HepG2 (cell line): ENCODE results near the gene DCUN1D3. TPM values are rescaled to one million over a fixed set of nuclear protein-coding genes. Genes with fewer than 3 reads are reported as not detected.
"Not testable (repeated sequence)": the region's sequence is repeated elsewhere in the genome, so short reads cannot be mapped to it uniquely, and the experiment has no call there.

Experiments
- ATAC-seq: fragments of 200-7000 bp; cut with Tn5 transposase; 3 replicates; pipeline ENCODE4 v1.9.1; 2020; ENCODE audit warnings: mild to moderate bottlenecking, moderate library complexity
- BruUV-seq: library from RNA; stranded (reverse); fragments of 400-500 nt; replicated peaks from 2 replicates; lab custom pipeline; 2021; lab: Mats Ljungman, UMichigan
- CTCF ChIA-PET: fragments of 300-600 bp; formaldehyde crosslinking; extraction: SDS; loops from one replicate; lab custom pipeline; 2021; ENCODE audit warnings: low total read pairs, inconsistent platforms, low intra/inter-chr PET ratio; lab: Yijun Ruan, JAX
- POLR2A ChIA-PET: fragments of 350-600 bp; sonication (Branson Sonifier 250); formaldehyde crosslinking; loops from one replicate; lab custom pipeline; 2020; ENCODE audit warnings: antibody characterized with exemption, inconsistent platforms; lab: Yijun Ruan, JAX
- DNase-seq: peaks from one replicate; pipeline ENCODE4 v3.0.0-alpha.2; 2015; ENCODE audit warnings: low spot score
- FAIRE-seq: peaks from 3 replicates; lab custom pipeline; 2011; peaks lifted over from hg19 to GRCh38; lab: Jason Lieb, UNC
- H2AFZ ChIP-seq: one replicate; pipeline ENCODE4 v1.6.1; 2011; ENCODE audit warnings: low read length, inconsistent platforms
- H3K27ac ChIP-seq: fragments of 300-600 bp; 3 replicates; pipeline ENCODE4 v1.8.0; 2011; ENCODE audit warnings: mixed run types, mild to moderate bottlenecking, mixed read lengths, low read length, inconsistent platforms; ENCODE audit not compliant: insufficient read depth; ENCODE audit errors: extremely low read length
- H3K27me3 ChIP-seq, 2 experiments: fragments of 200-600 bp in 1 of 2; 2 replicates in 1 of 2; 3 replicates in 1 of 2; pipeline versions ENCODE4 v1.6.0 to v1.8.0; 2011; ENCODE audit warnings: low read length in 2 of 2, mild to moderate bottlenecking in 2 of 2, moderate library complexity in 2 of 2, inconsistent platforms in 1 of 2; ENCODE audit not compliant: insufficient read depth in 2 of 2, control insufficient read depth in 1 of 2
- H3K36me3 ChIP-seq, 2 experiments: fragments of 200-600 bp in 1 of 2; replicated peaks in 1 of 2; 2 replicates in 1 of 2; 3 replicates in 1 of 2; pipeline versions ENCODE4 v1.5.1 to v1.8.0; 2011; ENCODE audit warnings: low read length in 2 of 2, inconsistent platforms in 1 of 2; ENCODE audit not compliant: insufficient read depth in 2 of 2, control insufficient read depth in 1 of 2
- H3K4me1 ChIP-seq: 2 replicates; pipeline ENCODE4 v1.5.1; 2012; ENCODE audit warnings: low read length, inconsistent platforms; ENCODE audit not compliant: insufficient read depth
- H3K4me2 ChIP-seq: 2 replicates; pipeline ENCODE4 v1.6.0; 2011; ENCODE audit warnings: low read depth, low read length, inconsistent platforms
- H3K4me3 ChIP-seq, 3 experiments: fragments of 200-600 bp in 1 of 3; sonication (generic), shearing (Covaris generic) in 1 of 3; replicated peaks in 1 of 3; 2 replicates each; pipeline ENCODE4 v1.5.1; 2011 to 2016; ENCODE audit warnings: low read length in 3 of 3, inconsistent platforms in 2 of 3, low read depth in 2 of 3, mild to moderate bottlenecking in 2 of 3, control low read depth in 1 of 3, mixed read lengths in 1 of 3; ENCODE audit not compliant: insufficient read depth in 1 of 3
- H3K79me2 ChIP-seq: one replicate; pipeline ENCODE4 v1.6.1; 2011; ENCODE audit warnings: low read length, inconsistent platforms; ENCODE audit not compliant: insufficient read depth
- H3K9ac ChIP-seq: 2 replicates; pipeline ENCODE4 v1.6.0; 2011; ENCODE audit warnings: mild to moderate bottlenecking, low read depth, low read length, inconsistent platforms; ENCODE audit not compliant: insufficient read depth
- H3K9me3 ChIP-seq: 2 replicates; pipeline ENCODE4 v1.5.1; 2012; ENCODE audit warnings: mild to moderate bottlenecking, low read length
- H4K20me1 ChIP-seq: 2 replicates; pipeline ENCODE4 v1.6.0; 2011; ENCODE audit warnings: inconsistent platforms, mild to moderate bottlenecking, low read length, moderate library complexity; ENCODE audit not compliant: insufficient read depth
- SATB2 ChIP-seq: sonication (generic); formaldehyde crosslinking; IDR thresholded peaks from 2 replicates; pipeline ENCODE4 v1.5.0; 2020; ENCODE audit warnings: missing genetic modification reagents
- WGBS: methylation state at CpG from one replicate; pipeline ENCODE4 v1.1.6; 2017; ENCODE audit warnings: low lambda C conversion rate; 5-methylcytosine and 5-hydroxymethylcytosine counted together
- in situ Hi-C: cut with HindIII; loops from 2 replicates; pipeline ENCODE4 v1.10.0; 2017; ENCODE audit warnings: low pct_unique_long_range_greater_than_20kb; ENCODE audit not compliant: extremely low pct_ligation_motif_present
- intact Hi-C: fragments of 100-400 bp; cut with micrococcal nuclease; formaldehyde crosslinking; loops from one replicate; pipeline ENCODE4 v1.10.0; 2022; ENCODE audit not compliant: unreplicated experiment
- polyA plus RNA-seq, 8 experiments: library from polyadenylated mRNA; depleted of rRNA in 3 of 8; stranded (reverse) in 7 of 8; unstranded in 1 of 8; fragments of >200 nt; fragmentation: Illumina TruSeq in 4 of 8; extraction: Trizol in 4 of 8; gene quantifications; 2 replicates each; pipeline versions ENCODE4 v1.2.1 to v1.2.3, GENCODE V29; 2011 to 2016; ENCODE audit warnings: low read depth in 4 of 8, missing spikeins in 1 of 8, mixed read lengths in 1 of 8; ENCODE audit not compliant: insufficient read depth in 1 of 8
- total RNA-seq, 5 experiments: library from RNA; depleted of rRNA; stranded (reverse); fragments of >200 nt; fragmentation: Illumina TruSeq; extraction: Trizol; gene quantifications; 2 replicates each; pipeline ENCODE4 v1.2.3, GENCODE V29; 2016; ENCODE audit warnings: low read depth in 1 of 5
- TF ChIP-seq, protein P1 (sequence below): sonication (generic); formaldehyde crosslinking; conservative IDR thresholded peaks from 2 replicates; pipeline ENCODE4 v1.8.1; 2023; ENCODE audit warnings: missing genetic modification reagents

DCUN1D3 gene
- total and polyA plus RNA-seq, 2 of the 13 experiments (the other 11 are each of a cell fraction or from before 2014, with no cell fraction given): 5.0 to 19.3 TPM

DNA sequence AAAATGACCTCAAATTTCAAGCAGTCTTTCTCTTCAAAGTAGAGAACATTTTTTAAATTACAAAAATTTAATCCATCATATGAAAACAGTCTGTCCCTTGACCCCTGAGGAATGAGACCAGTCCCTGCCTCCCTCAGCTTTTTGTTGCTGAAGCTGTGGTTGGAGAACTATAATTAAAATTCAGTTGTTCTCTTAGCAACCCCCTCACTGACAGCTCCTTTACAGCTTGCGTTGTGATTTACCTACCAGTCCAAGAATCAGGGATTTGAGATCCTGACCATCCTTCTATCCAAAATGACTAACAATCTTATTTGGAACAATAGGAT lies 30.2 kb upstream of the DCUN1D3 start:
- H2AFZ ChIP-seq: no peak overlapping the region
- POLR2A ChIA-PET: no interaction called here
- no peak for DNase-seq
- 0 out of 5 replicates have a peak, but pooled peaks cover 0 to 4% of the 10 kb centered on the region in 2 experiments for H3K27me3 ChIP-seq
- H3K9me3 ChIP-seq: no peaks in the 10 kb centered on the region
- H4K20me1 ChIP-seq: no peaks in the 10 kb centered on the region
- peaks cover 21% of the 10 kb centered on the region for H3K4me1 ChIP-seq
- no peak overlapping the region for H3K4me3 ChIP-seq
- no peak for ATAC-seq
- no peak for FAIRE-seq
- 91% methylated on average over 1 of the region's 1 CpG for WGBS
- H3K36me3 ChIP-seq: no peaks in the 10 kb centered on the region
- H3K79me2 ChIP-seq: no peaks in the 10 kb centered on the region
- intact Hi-C loops: no loop called here
- no peak overlapping the region for H3K9ac ChIP-seq
- TF ChIP-seq, protein P1, sequence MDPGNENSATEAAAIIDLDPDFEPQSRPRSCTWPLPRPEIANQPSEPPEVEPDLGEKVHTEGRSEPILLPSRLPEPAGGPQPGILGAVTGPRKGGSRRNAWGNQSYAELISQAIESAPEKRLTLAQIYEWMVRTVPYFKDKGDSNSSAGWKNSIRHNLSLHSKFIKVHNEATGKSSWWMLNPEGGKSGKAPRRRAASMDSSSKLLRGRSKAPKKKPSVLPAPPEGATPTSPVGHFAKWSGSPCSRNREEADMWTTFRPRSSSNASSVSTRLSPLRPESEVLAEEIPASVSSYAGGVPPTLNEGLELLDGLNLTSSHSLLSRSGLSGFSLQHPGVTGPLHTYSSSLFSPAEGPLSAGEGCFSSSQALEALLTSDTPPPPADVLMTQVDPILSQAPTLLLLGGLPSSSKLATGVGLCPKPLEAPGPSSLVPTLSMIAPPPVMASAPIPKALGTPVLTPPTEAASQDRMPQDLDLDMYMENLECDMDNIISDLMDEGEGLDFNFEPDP (CRISPR knock-in tag): no peak
- TF ChIP-seq SATB2: no peak
- no peak overlapping the region for H3K4me2 ChIP-seq
- in situ Hi-C loops: no loop called here
- no peak overlapping the region for H3K27ac ChIP-seq
- BruUV-seq: no TSS peak
- CTCF ChIA-PET: no interaction called here

DNA sequence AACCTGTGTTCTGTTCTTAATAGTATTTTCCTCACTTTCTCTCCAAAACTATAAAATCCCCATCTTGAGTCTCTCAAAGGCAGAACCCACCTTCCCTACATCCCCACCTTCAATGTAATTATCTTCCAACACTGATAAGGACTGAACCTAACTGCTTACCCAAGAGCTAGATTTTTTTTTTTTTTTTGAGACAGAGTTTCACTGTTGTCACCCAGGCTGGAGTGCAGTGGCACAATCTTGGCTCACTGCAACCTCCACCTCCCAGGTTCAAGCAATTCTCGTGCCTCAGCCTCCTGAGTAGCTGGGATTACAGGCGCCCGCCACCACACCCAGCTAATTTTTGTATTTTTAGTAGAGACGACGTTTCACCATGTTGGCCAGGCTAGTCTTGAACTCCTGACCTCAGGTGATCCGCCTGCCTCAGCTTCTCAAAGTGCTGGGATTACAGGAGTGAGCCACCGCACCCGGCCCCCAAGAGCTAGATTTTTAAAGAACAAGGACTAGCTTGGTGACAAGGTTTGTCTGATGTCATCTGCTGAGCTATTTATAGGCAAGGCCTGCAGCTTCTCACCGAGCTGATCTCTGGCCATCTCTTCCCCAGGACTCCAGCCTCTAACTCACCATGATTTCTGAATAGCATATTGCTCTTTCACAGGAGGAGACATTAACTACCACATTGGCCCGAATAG lies 29.7 kb upstream of the DCUN1D3 start:
- H4K20me1 ChIP-seq, in situ Hi-C loops, H3K9ac ChIP-seq, H2AFZ ChIP-seq, CTCF ChIA-PET, POLR2A ChIA-PET, H3K27ac ChIP-seq, H3K36me3 ChIP-seq, ATAC-seq, H3K9me3 ChIP-seq, H3K4me3 ChIP-seq, H3K4me2 ChIP-seq, BruUV-seq, H3K79me2 ChIP-seq, DNase-seq, H3K27me3 ChIP-seq, FAIRE-seq: not testable (repeated sequence)
- peaks cover 22% of the 10 kb centered on the region for H3K4me1 ChIP-seq
- intact Hi-C loops: loop anchor here (5.0 kb wide), 2 partner anchors 63 to 78 kb away; no protein-coding TSS in a partner anchor
- WGBS: 47% methylated on average over 10 of the region's 10 CpGs
